Pancreas (tissue), 10 donors: Measurements from ENCODE around the gene PIP4K2C. TPM values are rescaled to one million over a fixed set of nuclear protein-coding genes. Genes with fewer than 3 reads are reported as not detected.
"Not testable (repeated sequence)": the region's sequence is repeated elsewhere in the genome, so short reads cannot be mapped to it uniquely, and the experiment has no call there.

Experiments
- ATAC-seq, 4 donors: fragments of 200-7000 bp; cut with Tn5 transposase; one replicate each; pipeline versions ENCODE4 v1.8.0 to v1.9.1; 2020; ENCODE audit warnings: mild to moderate bottlenecking in 4 of 4, moderate library complexity in 4 of 4
- DNase-seq, 6 donors: peaks; one replicate each; pipeline ENCODE4 v3.0.0-alpha.2; 2020
- FAIRE-seq: peaks from 2 replicates; lab custom pipeline; 2012; peaks lifted over from hg19 to GRCh38; lab: Jason Lieb, UNC
- H3K27ac ChIP-seq, 4 donors: fragments of 200-600 bp; sonication (generic); 1 replicate in 3 of 4; 2 replicates in 1 of 4; pipeline versions ENCODE4 v1.5.0 to v1.8.0; 2020
- H3K27me3 ChIP-seq, 4 donors: fragments of 200-600 bp; one replicate each; pipeline ENCODE4 v1.8.0; 2021
- H3K36me3 ChIP-seq, 3 donors: fragments of 200-600 bp; sonication (generic) in 1 of 3; one replicate each; pipeline versions ENCODE4 v1.5.0 to v1.8.0; 2020 to 2021
- H3K4me1 ChIP-seq, 3 donors: fragments of 200-600 bp; one replicate each; pipeline ENCODE4 v1.8.0; 2021
- H3K4me3 ChIP-seq, 4 donors: fragments of 200-600 bp; sonication (generic) in 2 of 4; one replicate each; pipeline versions ENCODE4 v1.5.0 to v1.8.0; 2020 to 2021
- H3K9me3 ChIP-seq, 4 donors: fragments of 200-600 bp; one replicate each; pipeline ENCODE4 v1.8.0; 2021
- WGBS, 2 donors: extraction: QIAGEN DNeasy Blood & Tissue Kit; methylation state at CpG; one replicate each; pipeline ENCODE4 v1.1.7; 2013; 5-methylcytosine and 5-hydroxymethylcytosine counted together
- intact Hi-C, 3 donors: fragments of 100-400 bp; cut with DNase I; formaldehyde crosslinking; loops; one replicate each; pipeline versions ENCODE4 v1.11.1 to v1.14.2; 2022
- polyA plus RNA-seq, 2 donors: library from polyadenylated mRNA; stranded (reverse); fragments of 200-250 nt; gene quantifications; one replicate each; pipeline ENCODE4 v1.2.3, GENCODE V29; 2013
- total RNA-seq, 6 donors: library from RNA; stranded (reverse); fragmentation: NEBNext Ultra II Directional in 4 of 6; extraction: Animal tissue kit (Norgen Biotek cat#: 25700) in 4 of 6; gene quantifications; one replicate each; pipeline versions ENCODE4 v1.2.1 to v1.2.4, GENCODE V29; 2021 to 2023
- TF ChIP-seq, protein P1 (sequence below), 4 donors: fragments of 200-600 bp; sonication (generic) in 3 of 4; IDR thresholded peaks; one replicate each; pipeline versions ENCODE4 v1.5.0 to v1.8.0; 2021; ENCODE audit warnings: antibody characterized with exemption in 4 of 4
- donor health status: healthy with polysubstance abuse.
- donor health status: DM: no; HTN: no; CAD: no; lungs with moderate emphysema.
- donor health status: DM: no; HTN: no; CAD: no.
- donor health status: control.
- donor health status: control.
- donor health status: Bipolar disorder and iron deficiency.
- donor health status: DM: yes; HTN: yes; CAD: no.
- donor health status: DM: no; HTN: no; CAD: no.
- donor health status: DM: no; HTN: no; CAD: no.
- donor health status: DM: yes; HTN: yes; CAD: no.

Gene PIP4K2C
- total and polyA plus RNA-seq, 8 donors = 5.3 to 17.0 (median 15.4) TPM

DNA sequence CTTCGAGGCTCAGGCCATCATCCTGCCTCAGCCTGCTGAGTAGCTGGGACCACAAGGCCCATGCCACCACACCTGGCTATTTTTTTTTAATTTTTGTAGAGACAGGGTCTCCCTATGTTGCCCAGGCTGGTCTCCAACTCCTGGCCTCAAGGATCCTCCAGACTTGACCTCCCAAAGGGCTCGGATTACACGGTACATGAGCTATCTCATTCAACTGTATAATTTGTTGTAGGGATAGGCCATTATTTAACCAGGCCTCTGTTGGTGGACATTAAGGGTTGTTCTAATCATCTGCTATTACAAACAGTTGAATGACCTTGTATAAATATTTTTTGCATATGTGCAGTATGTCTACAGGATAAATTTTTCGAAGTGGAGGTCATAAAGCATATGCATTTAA is 32.1 kb upstream of the PIP4K2C start:
- Histone ChIP-seq H3K4me1 (no peaks in the 10 kb centered on the region), H3K36me3 (no peaks in the 10 kb centered on the region), H3K27ac (no peak overlapping the region), H3K4me3 (no peak overlapping the region), H3K27me3 (no peaks in the 10 kb centered on the region), H3K9me3 (no peaks in the 10 kb centered on the region)
- FAIRE-seq (no peak), ATAC-seq (no peak), DNase-seq (no peak)
- TF ChIP-seq, protein P1, sequence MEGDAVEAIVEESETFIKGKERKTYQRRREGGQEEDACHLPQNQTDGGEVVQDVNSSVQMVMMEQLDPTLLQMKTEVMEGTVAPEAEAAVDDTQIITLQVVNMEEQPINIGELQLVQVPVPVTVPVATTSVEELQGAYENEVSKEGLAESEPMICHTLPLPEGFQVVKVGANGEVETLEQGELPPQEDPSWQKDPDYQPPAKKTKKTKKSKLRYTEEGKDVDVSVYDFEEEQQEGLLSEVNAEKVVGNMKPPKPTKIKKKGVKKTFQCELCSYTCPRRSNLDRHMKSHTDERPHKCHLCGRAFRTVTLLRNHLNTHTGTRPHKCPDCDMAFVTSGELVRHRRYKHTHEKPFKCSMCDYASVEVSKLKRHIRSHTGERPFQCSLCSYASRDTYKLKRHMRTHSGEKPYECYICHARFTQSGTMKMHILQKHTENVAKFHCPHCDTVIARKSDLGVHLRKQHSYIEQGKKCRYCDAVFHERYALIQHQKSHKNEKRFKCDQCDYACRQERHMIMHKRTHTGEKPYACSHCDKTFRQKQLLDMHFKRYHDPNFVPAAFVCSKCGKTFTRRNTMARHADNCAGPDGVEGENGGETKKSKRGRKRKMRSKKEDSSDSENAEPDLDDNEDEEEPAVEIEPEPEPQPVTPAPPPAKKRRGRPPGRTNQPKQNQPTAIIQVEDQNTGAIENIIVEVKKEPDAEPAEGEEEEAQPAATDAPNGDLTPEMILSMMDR (IDR thresholded peaks at IDR 0.05) = no peak
- WGBS, 2 donors = 71 to 79% methylated on average over 4 of the region's 4 CpGs
- intact Hi-C loops = no loop called here

DNA sequence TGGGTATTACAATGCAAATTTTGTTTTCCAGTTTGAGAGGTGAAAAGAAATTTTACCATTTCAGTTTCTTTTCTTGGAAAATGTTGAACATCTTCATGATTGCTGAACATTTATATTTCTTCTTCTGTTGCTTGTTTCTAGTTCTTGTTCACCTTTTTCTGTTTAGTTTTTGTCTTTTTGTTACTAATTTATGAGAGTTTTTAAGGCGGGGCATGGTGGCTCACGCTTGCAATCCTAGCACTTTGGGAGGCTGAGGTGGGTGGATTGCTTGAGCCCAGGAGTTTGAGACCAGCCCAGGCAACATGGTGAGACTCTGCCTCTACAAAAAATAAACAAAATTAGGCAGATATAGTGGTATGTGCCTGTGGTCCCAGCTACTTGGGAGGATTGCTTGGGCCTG is 30.5 kb upstream of the PIP4K2C start:
- ATAC-seq (no peak), DNase-seq (no peak), FAIRE-seq (no peak)
- Histone ChIP-seq H3K27ac (no peak overlapping the region), H3K36me3 (no peaks in the 10 kb centered on the region), H3K4me1 (no peaks in the 10 kb centered on the region), H3K4me3 (no peak overlapping the region), H3K27me3 (no peaks in the 10 kb centered on the region), H3K9me3 (no peaks in the 10 kb centered on the region)
- intact Hi-C loops = no loop called here
- WGBS, 2 donors = 91 to 100% methylated on average over 2 of the region's 2 CpGs
- TF ChIP-seq, protein P1 (IDR thresholded peaks at IDR 0.05) = no peak

DNA sequence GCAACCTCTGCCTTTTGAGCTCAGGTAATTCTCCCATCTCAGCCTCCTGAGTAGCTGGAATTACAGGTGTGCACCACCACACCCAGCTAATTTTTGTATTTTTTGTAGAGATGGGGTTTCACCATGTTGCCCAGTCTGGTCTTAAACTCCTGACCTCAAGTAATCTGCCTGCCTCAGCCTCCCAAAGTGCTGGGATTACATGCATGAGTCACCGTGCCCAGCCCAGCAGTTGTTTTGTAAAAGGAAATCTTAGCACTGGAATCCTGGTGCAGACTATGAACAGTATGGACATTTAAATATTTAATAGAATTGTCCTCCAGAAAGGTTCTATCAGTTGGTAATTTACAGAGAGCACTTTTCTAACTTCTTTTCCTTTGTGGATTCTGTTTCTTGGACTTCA is 29.9 kb upstream of the PIP4K2C start:
- intact Hi-C loops, H3K36me3 ChIP-seq, DNase-seq, H3K4me3 ChIP-seq, H3K4me1 ChIP-seq, ATAC-seq, H3K9me3 ChIP-seq, H3K27ac ChIP-seq, H3K27me3 ChIP-seq, FAIRE-seq: not testable (repeated sequence)
- WGBS, 2 donors = 78 to 84% methylated on average over 1 of the region's 1 CpG

DNA sequence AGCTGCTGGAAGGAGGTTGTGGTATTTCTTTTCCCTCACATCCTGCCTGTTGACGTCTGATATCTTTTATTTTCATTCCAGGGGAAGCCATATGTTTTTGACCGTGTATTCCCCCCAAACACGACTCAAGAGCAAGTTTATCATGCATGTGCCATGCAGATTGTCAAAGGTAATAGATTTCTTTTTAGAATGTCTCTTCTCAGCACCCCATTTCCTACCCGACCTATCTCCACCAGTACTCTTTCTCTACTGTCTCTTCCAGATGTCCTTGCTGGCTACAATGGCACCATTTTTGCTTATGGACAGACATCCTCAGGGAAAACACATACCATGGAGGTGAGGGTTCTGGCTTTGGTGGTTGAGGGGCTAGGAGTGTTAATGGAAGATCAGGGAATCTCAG is 27.6 kb upstream of the PIP4K2C start:
- Histone ChIP-seq H3K27ac (no peak overlapping the region), H3K4me3 (no peak overlapping the region), H3K9me3 (no peaks in the 10 kb centered on the region), H3K4me1 (no peaks in the 10 kb centered on the region), H3K36me3 (no peaks in the 10 kb centered on the region), H3K27me3 (no peaks in the 10 kb centered on the region)
- WGBS, 2 donors = 50 to 52% methylated on average over 4 of the region's 4 CpGs
- TF ChIP-seq, protein P1 (IDR thresholded peaks at IDR 0.05) = no peak
- no peak for ATAC-seq
- intact Hi-C loops = no loop called here
- DNase-seq = no peak
- no peak for FAIRE-seq

DNA sequence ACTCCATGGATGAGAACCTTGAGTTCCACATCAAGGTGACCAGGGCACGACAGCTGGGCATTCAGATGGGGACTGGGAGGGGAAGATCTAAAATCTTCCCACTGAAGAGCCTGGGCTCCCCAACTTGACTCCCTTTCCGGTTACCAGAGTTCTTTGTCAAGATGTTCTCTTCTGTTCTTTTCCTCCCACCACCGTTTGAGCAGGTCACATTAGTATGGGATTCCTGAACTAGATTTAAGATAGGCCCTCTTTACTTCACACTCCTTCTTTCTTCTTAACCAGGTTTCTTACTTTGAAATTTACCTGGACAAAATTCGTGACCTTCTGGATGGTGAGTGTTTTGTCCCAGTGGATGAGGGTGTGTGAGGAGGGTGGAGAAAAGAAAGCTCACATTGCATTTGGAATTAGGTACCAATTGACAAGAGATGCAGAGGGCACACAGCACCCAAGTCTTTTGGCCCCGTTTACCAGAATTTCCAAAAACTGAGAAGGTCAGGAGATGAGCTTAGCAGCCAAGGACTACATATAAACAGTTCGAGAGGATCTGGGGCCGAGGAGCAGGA is 26.7 kb upstream of the PIP4K2C start:
- no peaks in the 10 kb centered on the region for H3K9me3 ChIP-seq
- FAIRE-seq (no peak), ATAC-seq (no peak), DNase-seq (no peak)
- TF ChIP-seq, protein P1 (IDR thresholded peaks at IDR 0.05) = no peak
- H3K27ac ChIP-seq = no peak overlapping the region
- H3K4me1 ChIP-seq = no peaks in the 10 kb centered on the region
- H3K27me3 ChIP-seq = no peaks in the 10 kb centered on the region
- no peak overlapping the region for H3K4me3 ChIP-seq
- H3K36me3 ChIP-seq = no peaks in the 10 kb centered on the region
- 73 to 76% methylated on average over 7 of the region's 7 CpGs for WGBS, 2 donors
- intact Hi-C loops = no loop called here
